Progenitor cell of endocrine pancreas (in vitro differentiated cells): ENCODE results near the gene TSSK6. TPM values are rescaled to one million over a fixed set of nuclear protein-coding genes. Genes with fewer than 3 reads are reported as not detected.
A peak's percentile ranks its signal among the peaks of the same experiment; 100 is the strongest.

ENCODE experiments used
- DNase-seq: peaks from one replicate; pipeline ENCODE4 v3.0.0; 2021; ENCODE audit warnings: low spot score; ENCODE audit not compliant: unreplicated experiment
- H3K27ac Mint-ChIP-seq: 2 replicates; pipeline ENCODE4 v1.8.0; 2021; ENCODE audit warnings: mild to moderate bottlenecking, moderate library complexity, mixed read lengths
- H3K27me3 Mint-ChIP-seq: 2 replicates; pipeline ENCODE4 v1.8.0; 2021; ENCODE audit warnings: mixed read lengths
- H3K36me3 Mint-ChIP-seq: 2 replicates; pipeline ENCODE4 v1.8.0; 2022; ENCODE audit warnings: mixed read lengths; ENCODE audit not compliant: insufficient read depth
- H3K4me1 Mint-ChIP-seq: 2 replicates; pipeline ENCODE4 v1.8.0; 2021; ENCODE audit warnings: low read depth, mixed read lengths
- H3K4me3 Mint-ChIP-seq: 2 replicates; pipeline ENCODE4 v1.8.0; 2021; ENCODE audit warnings: low read depth, mild to moderate bottlenecking, moderate library complexity, mixed read lengths
- H3K9me3 Mint-ChIP-seq: 2 replicates; pipeline ENCODE4 v1.8.0; 2021; ENCODE audit warnings: low read depth, mixed read lengths
- CTCF ChIP-seq: fragments of 200-600 bp; sonication (generic); IDR thresholded peaks from one replicate; pipeline ENCODE4 v1.5.0; 2021; ENCODE audit warnings: antibody characterized with exemption, mild to moderate bottlenecking; ENCODE audit not compliant: unreplicated experiment
- total RNA-seq: library from RNA; stranded (reverse); gene quantifications from 2 replicates; pipeline ENCODE4 v1.2.1, GENCODE V29; 2021

The TSSK6 gene
- total RNA-seq, 1 donor from 2014 or later, result 3.3 TPM

GRCh38 chr19:19488875-19489690, 26.3 kb downstream of the TSSK6 start:
- peak; percentile 49 for DNase-seq
- Mint-ChIP-seq H3K4me1 (peaks cover 33% of the 10 kb centered on the region), H3K27ac (peak overlapping the region; percentile 97), H3K36me3 (peaks cover 1% of the 10 kb centered on the region), H3K27me3 (no peaks in the 10 kb centered on the region), H3K4me3 (peak overlapping the region; percentile 26), H3K9me3 (no peaks in the 10 kb centered on the region)
- TF ChIP-seq CTCF, result no peak

- DNase-seq, result no peak
- H3K27ac Mint-ChIP-seq, result peak overlapping the region; percentile 97
- no peak for TF ChIP-seq CTCF
Observed at GRCh38 chr19:19487950-19488874, 27.1 kb downstream of the TSSK6 start.

GRCh38 chr19:19487077-19487949, 28.0 kb downstream of the TSSK6 start:
- peaks cover 34% of the 10 kb centered on the region for H3K4me1 Mint-ChIP-seq
- peak overlapping the region; percentile 97 for H3K27ac Mint-ChIP-seq
- no peaks in the 10 kb centered on the region for H3K27me3 Mint-ChIP-seq
- no peak overlapping the region for H3K4me3 Mint-ChIP-seq
- peaks cover 4% of the 10 kb centered on the region for H3K36me3 Mint-ChIP-seq
- H3K9me3 Mint-ChIP-seq, result no peaks in the 10 kb centered on the region
- DNase-seq, result no peak
- no peak for TF ChIP-seq CTCF

More at GRCh38 chr19:19487950-19488874, 27.1 kb downstream of the TSSK6 start:
- Mint-ChIP-seq H3K9me3 (no peaks in the 10 kb centered on the region), H3K36me3 (peaks cover 2% of the 10 kb centered on the region), H3K27me3 (no peaks in the 10 kb centered on the region), H3K4me1 (peaks cover 34% of the 10 kb centered on the region), H3K4me3 (peak overlapping the region; percentile 11)

- TF ChIP-seq CTCF, result no peak
- H3K36me3 Mint-ChIP-seq, result peaks cover 4% of the 10 kb centered on the region
- H3K4me1 Mint-ChIP-seq, result peaks cover 34% of the 10 kb centered on the region
- H3K27me3 Mint-ChIP-seq, result no peaks in the 10 kb centered on the region
- H3K4me3 Mint-ChIP-seq, result no peak overlapping the region
- peak overlapping the region; percentile 62 for H3K27ac Mint-ChIP-seq
- H3K9me3 Mint-ChIP-seq, result no peaks in the 10 kb centered on the region
- no peak for DNase-seq
Observed at GRCh38 chr19:19486343-19487076, 28.8 kb downstream of the TSSK6 start.
